ENCODE results near the gene SVIL.
"Not testable (repeated sequence)": the region's sequence is repeated elsewhere in the genome, so short reads cannot be mapped to it uniquely, and the experiment has no call there.

- not testable (repeated sequence) for TF ChIP-seq EZH2 (IDR thresholded peaks at IDR 0.05; ENCODE audit: low read length, missing control alignments); CTCF (conservative IDR thresholded peaks at IDR 0.05 in 1 of 2, IDR thresholded peaks at IDR 0.05 in 1 of 2; ENCODE audit: low read depth in 1 of 2, low read length in 2 of 2)
Observed at GRCh38 chr10:29587102-29587749, 47.5 kb downstream of the SVIL start.

Data from fibroblast of lung (primary cell).